B cell (primary cell): ENCODE data around the gene GRAMD2B. TPM values are rescaled to one million over a fixed set of nuclear protein-coding genes. Genes with fewer than 3 reads are reported as not detected.

Experiments used
- ATAC-seq: fragments of 200-7000 bp; cut with Tn5 transposase; one replicate; pipeline ENCODE4 v1.10.0; 2021; ENCODE audit warnings: low read depth, mild to moderate bottlenecking, moderate number of reproducible peaks, moderate library complexity
- CTCF ChIA-PET: fragments of 350-600 bp; sonication (Branson Sonifier 250); formaldehyde crosslinking; loops from one replicate; lab custom pipeline; 2021; ENCODE audit warnings: antibody characterized with exemption, inconsistent platforms; lab: Charles Lee
- POLR2A ChIA-PET: fragments of 350-600 bp; sonication (Branson Sonifier 250); formaldehyde crosslinking; loops from one replicate; lab custom pipeline; 2021; ENCODE audit warnings: antibody characterized with exemption; lab: Charles Lee
- DNase-seq: peaks from one replicate; pipeline ENCODE4 v3.0.0; 2013
- H2AFZ ChIP-seq: 2 replicates; pipeline ENCODE4 v1.6.1; 2012; ENCODE audit warnings: mild to moderate bottlenecking, low read depth, low read length; ENCODE audit not compliant: insufficient read depth, poor library complexity, severe bottlenecking
- H3K27ac ChIP-seq, 2 donors: 1 replicate in 1 of 2; 2 replicates in 1 of 2; pipeline ENCODE4 v1.5.1; 2012 to 2013; ENCODE audit warnings: low read length in 2 of 2, mild to moderate bottlenecking in 2 of 2, moderate library complexity in 1 of 2
- H3K27me3 ChIP-seq, 4 experiments: fragments of 200-600 bp in 1 of 4; sonication (generic) in 1 of 4; replicated peaks in 1 of 4; 1 replicate in 2 of 4; 2 replicates in 2 of 4; pipeline versions ENCODE4 v1.6.1 to v1.7.0; 2013 to 2016; ENCODE audit warnings: low read length in 3 of 4, mild to moderate bottlenecking in 2 of 4, mixed read lengths in 1 of 4, moderate library complexity in 1 of 4; ENCODE audit not compliant: insufficient read depth in 4 of 4, control insufficient read depth in 3 of 4; ENCODE audit errors: control extremely low read depth in 1 of 4
- H3K36me3 ChIP-seq, 2 experiments: replicated peaks in 1 of 2; 1 replicate in 1 of 2; 2 replicates in 1 of 2; pipeline versions ENCODE4 v1.6.1 to v1.7.1; 2013; ENCODE audit warnings: low read length in 1 of 2; ENCODE audit not compliant: insufficient read depth in 2 of 2, control insufficient read depth in 1 of 2; ENCODE audit errors: control extremely low read depth in 1 of 2, extremely low read depth in 1 of 2
- H3K4me1 ChIP-seq, 2 donors: fragments of 200-600 bp in 1 of 2; sonication (generic) in 1 of 2; 1 replicate in 1 of 2; 2 replicates in 1 of 2; pipeline versions ENCODE4 v1.5.1 to v1.6.1; 2013 to 2017; ENCODE audit warnings: low read length in 2 of 2; ENCODE audit not compliant: control insufficient read depth in 2 of 2, insufficient read depth in 2 of 2
- H3K4me2 ChIP-seq: replicated peaks from 2 replicates; pipeline ENCODE3; 2012; ENCODE audit warnings: mild to moderate bottlenecking, low read depth, low read length; ENCODE audit not compliant: poor library complexity, severe bottlenecking
- H3K4me3 ChIP-seq, 5 experiments: fragments of 200-600 bp in 1 of 5; sonication (generic) in 1 of 5; 1 replicate in 3 of 5; 2 replicates in 2 of 5; pipeline versions ENCODE4 v1.5.1 to v1.7.0; 2011 to 2016; ENCODE audit warnings: low read length in 4 of 5, mild to moderate bottlenecking in 4 of 5, low read depth in 2 of 5, control low read depth in 1 of 5, moderate library complexity in 1 of 5; ENCODE audit not compliant: insufficient read depth in 1 of 5; ENCODE audit errors: control extremely low read depth in 1 of 5, extremely low read depth in 1 of 5
- H3K79me2 ChIP-seq: fragments of 200-600 bp; sonication (generic); one replicate; pipeline ENCODE4 v1.6.0; 2016; ENCODE audit warnings: low read length; ENCODE audit not compliant: control insufficient read depth, insufficient read depth
- H3K9ac ChIP-seq: fragments of 200-600 bp; sonication (generic); 2 replicates; pipeline ENCODE4 v1.6.1; 2017; ENCODE audit warnings: mild to moderate bottlenecking, low read length, moderate library complexity
- H3K9me3 ChIP-seq, 3 donors: one replicate each; pipeline versions ENCODE4 v1.6.1 to v1.7.1; 2013; ENCODE audit warnings: low read length in 2 of 3; ENCODE audit not compliant: control insufficient read depth in 2 of 3, insufficient read depth in 1 of 3; ENCODE audit errors: control extremely low read depth in 1 of 3
- H4K20me1 ChIP-seq: 2 replicates; pipeline ENCODE4 v1.6.0; 2012; ENCODE audit warnings: mild to moderate bottlenecking, low read length; ENCODE audit not compliant: insufficient read depth, control insufficient read depth, poor library complexity, severe bottlenecking
- H3K27ac Mint-ChIP-seq: one replicate; pipeline ENCODE4 v1.8.0; 2021; ENCODE audit warnings: mixed read lengths
- H3K27me3 Mint-ChIP-seq: one replicate; pipeline ENCODE4 v1.8.0; 2021; ENCODE audit warnings: mixed read lengths
- H3K4me1 Mint-ChIP-seq: one replicate; pipeline ENCODE4 v1.8.0; 2021; ENCODE audit warnings: mixed read lengths
- H3K4me3 Mint-ChIP-seq: one replicate; pipeline ENCODE4 v1.8.0; 2021; ENCODE audit warnings: mixed read lengths
- H3K9me3 Mint-ChIP-seq: one replicate; pipeline ENCODE4 v1.8.0; 2022; ENCODE audit warnings: mixed read lengths; ENCODE audit not compliant: insufficient read depth
- CTCF ChIP-seq: fragments of 200-600 bp; IDR thresholded peaks from one replicate; pipeline ENCODE4 v1.8.0; 2022; ENCODE audit warnings: antibody characterized with exemption, mild to moderate bottlenecking
- EZH2 ChIP-seq: IDR thresholded peaks from 2 replicates; pipeline ENCODE4 v1.6.1; 2012; ENCODE audit warnings: borderline replicate concordance, low read depth, mild to moderate bottlenecking, moderate library complexity, low read length; ENCODE audit not compliant: insufficient read depth, poor library complexity, severe bottlenecking
- WGBS: methylation state at CpG from one replicate; pipeline ENCODE4 v1.1.5; 2013; ENCODE audit warnings: missing lambda C conversion rate; ENCODE audit not compliant: insufficient coverage; 5-methylcytosine and 5-hydroxymethylcytosine counted together
- intact Hi-C: fragments of 100-400 bp; cut with micrococcal nuclease; formaldehyde crosslinking; loops from one replicate; pipeline ENCODE4 v1.10.0; 2022
- polyA plus RNA-seq: library from polyadenylated mRNA; depleted of rRNA; stranded (reverse); fragments of >200 nt; gene quantifications from 2 replicates; pipeline ENCODE4 v1.2.3, GENCODE V29; 2012
- total RNA-seq, 2 donors: library from RNA; stranded (reverse); fragments of 120-200 nt in 1 of 2; gene quantifications; 1 replicate in 1 of 2; 2 replicates in 1 of 2; pipeline versions ENCODE4 v1.2.3 to v1.2.4, GENCODE V29; 2013 to 2022

The GRAMD2B gene
- total and polyA plus RNA-seq, 2 donors (not counting 1 experiment from before 2014, with no cell fraction given): 0.86 to 3.6 TPM

- Histone ChIP-seq H3K27me3 (no peaks in the 10 kb centered on the region), H3K4me2 (no peak overlapping the region), H2AFZ (peak overlapping the region; percentile 30), H3K36me3 (no peaks in the 10 kb centered on the region), H3K79me2 (no peaks in the 10 kb centered on the region), H3K9ac (no peak overlapping the region), H3K4me1 (no peaks in the 10 kb centered on the region), H3K9me3 (no peaks in the 10 kb centered on the region), H4K20me1 (no peaks in the 10 kb centered on the region), H3K4me3 (no peak overlapping the region), H3K27ac (no peak overlapping the region)
- no peaks in the 10 kb centered on the region for H3K4me1 Mint-ChIP-seq
- ChIA-PET CTCF (interaction anchor here (1.1 to 2.6 kb wide), 9 partner anchors 10 to 526 kb away, joined by 3 to 15 read pairs (median 3); no protein-coding TSS in a partner anchor), POLR2A (no interaction called here)
- no peak overlapping the region for H3K4me3 Mint-ChIP-seq
- 69% methylated on average over 2 of the region's 3 CpGs for WGBS
- H3K27me3 Mint-ChIP-seq: peaks cover 3% of the 10 kb centered on the region
- H3K27ac Mint-ChIP-seq: no peak overlapping the region
- intact Hi-C loops: no loop called here
- no peaks in the 10 kb centered on the region for H3K9me3 Mint-ChIP-seq
- DNase-seq (peak; percentile 32), ATAC-seq (no peak)
- TF ChIP-seq EZH2: no peak
- peak; percentile 41 for TF ChIP-seq CTCF
Measured at GRCh38 chr5:126499853-126500342, 76.7 kb downstream of the GRAMD2B start.

- intact Hi-C loops: no loop called here
- no peaks in the 10 kb centered on the region for H3K36me3 ChIP-seq
- H3K4me3 Mint-ChIP-seq: no peak overlapping the region
- no peak for ATAC-seq
- H2AFZ ChIP-seq: no peak overlapping the region
- WGBS: 99% methylated on average over 7 of the region's 10 CpGs
- H3K4me3 ChIP-seq: no peak overlapping the region
- H3K79me2 ChIP-seq: no peaks in the 10 kb centered on the region
- ChIA-PET POLR2A (no interaction called here), CTCF (interaction anchor here (1.4 to 2.6 kb wide), 3 partner anchors 14 to 163 kb away, joined by 3 to 15 read pairs (median 4); no protein-coding TSS in a partner anchor)
- no peak overlapping the region for H3K9ac ChIP-seq
- H3K4me2 ChIP-seq: no peak overlapping the region
- no peaks in the 10 kb centered on the region for H3K9me3 Mint-ChIP-seq
- no peak for DNase-seq
- no peak overlapping the region for H3K27ac Mint-ChIP-seq
- no peaks in the 10 kb centered on the region for H4K20me1 ChIP-seq
- H3K27me3 ChIP-seq: no peaks in the 10 kb centered on the region
- no peaks in the 10 kb centered on the region for H3K4me1 ChIP-seq
- no peak overlapping the region for H3K27ac ChIP-seq
- no peaks in the 10 kb centered on the region for H3K9me3 ChIP-seq
- peaks cover 3% of the 10 kb centered on the region for H3K27me3 Mint-ChIP-seq
- TF ChIP-seq EZH2 (no peak), CTCF (no peak)
- H3K4me1 Mint-ChIP-seq: no peaks in the 10 kb centered on the region
Measured at GRCh38 chr5:126501448-126501847, 78.2 kb downstream of the GRAMD2B start.
